Stimulated activated CD4-positive, alpha-beta T cell treated with anti-CD3 and anti-CD28 coated beads, TNF-alpha, amount 100 ng/mL, for 24 hours (primary cell): ENCODE results near the gene GPR180.

Experiments used
- DNase-seq, 3 experiments: peaks; one replicate each; pipeline ENCODE4 v3.0.0-alpha.2; 2020; ENCODE audit warnings: low read depth in 3 of 3

Gene GPR180

DNA sequence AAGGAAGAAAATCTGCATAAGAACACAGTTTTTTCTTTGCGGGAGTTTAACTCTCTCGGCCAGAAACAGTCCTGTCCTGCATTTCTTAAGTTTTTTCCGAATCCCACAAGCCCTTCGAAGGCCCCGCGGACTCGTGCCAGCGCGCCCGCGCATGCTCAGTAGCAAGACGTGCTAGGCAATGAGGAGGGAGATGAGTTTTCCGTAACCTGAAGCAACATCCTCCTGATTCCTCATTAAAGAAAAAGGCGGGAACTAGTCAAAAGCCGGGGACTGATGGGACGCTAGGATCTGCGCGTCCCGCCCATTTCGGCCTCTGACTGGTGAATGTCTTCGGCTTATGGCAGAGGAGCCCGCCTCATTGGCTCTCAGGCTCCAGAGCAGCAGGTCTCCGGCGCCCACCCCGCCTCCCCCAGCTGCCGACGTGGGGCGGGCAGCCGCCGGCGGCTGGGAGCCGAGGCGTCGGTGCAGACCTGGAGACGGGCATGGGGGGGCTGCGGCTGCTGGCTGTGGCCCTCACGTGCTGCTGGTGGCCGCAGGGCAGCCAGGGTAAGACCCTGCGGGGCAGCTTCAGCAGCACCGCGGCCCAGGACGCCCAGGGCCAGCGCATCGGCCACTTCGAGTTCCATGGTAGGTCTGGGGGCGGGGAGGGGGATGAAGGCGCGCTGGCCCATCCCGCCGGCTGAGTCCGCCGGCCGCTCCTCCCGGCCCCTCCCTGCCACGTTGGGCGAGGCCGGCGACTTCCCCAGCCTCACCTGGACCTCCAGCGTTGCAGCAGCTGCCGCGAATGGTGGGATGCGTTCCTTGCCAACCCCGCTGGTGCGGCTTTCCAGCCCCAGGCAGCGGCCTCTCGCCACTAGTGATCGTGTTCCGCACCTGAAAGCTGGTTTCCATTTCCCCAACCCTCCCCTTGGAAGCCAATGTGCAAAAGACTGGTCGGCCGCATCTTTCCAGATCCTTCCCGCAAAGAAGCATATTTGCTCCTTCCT, at the start of gene GPR180:
Gene GPR180 (plus strand): TSS at position 412 of the 986 bp plus-strand sequence. CDS start 71 bp downstream, at position 483.
- peak; percentile 77 to 90 (median 83) for DNase-seq

- no peak for DNase-seq
Measured at GRCh38 chr13:94552095-94552494, 49.6 kb upstream of the GPR180 start.

- DNase-seq: no peak
Measured at GRCh38 chr13:94553766-94554165, 47.9 kb upstream of the GPR180 start.

DNA sequence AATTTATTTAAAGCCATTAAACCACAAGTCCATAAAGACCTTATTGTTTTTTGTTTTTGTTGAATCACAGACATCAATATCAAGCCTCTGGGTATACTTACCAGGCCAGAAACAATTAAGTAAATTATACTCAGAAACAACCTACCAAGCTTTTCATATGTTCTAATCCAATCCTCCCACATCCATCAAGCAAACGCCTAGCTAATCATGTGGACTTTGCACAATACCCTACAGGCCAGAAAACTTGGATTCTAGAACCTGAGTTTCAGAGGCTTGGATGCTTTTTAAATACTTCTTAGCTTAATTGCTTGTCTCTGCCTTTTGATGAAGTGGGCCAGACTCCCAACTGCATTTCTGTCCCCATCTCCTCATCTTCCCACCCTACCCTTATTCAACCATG, 45.6 kb upstream of the GPR180 start:
- no peak for DNase-seq

GRCh38 chr13:94556621-94557020, 45.0 kb upstream of the GPR180 start:
- DNase-seq: no peak

DNA sequence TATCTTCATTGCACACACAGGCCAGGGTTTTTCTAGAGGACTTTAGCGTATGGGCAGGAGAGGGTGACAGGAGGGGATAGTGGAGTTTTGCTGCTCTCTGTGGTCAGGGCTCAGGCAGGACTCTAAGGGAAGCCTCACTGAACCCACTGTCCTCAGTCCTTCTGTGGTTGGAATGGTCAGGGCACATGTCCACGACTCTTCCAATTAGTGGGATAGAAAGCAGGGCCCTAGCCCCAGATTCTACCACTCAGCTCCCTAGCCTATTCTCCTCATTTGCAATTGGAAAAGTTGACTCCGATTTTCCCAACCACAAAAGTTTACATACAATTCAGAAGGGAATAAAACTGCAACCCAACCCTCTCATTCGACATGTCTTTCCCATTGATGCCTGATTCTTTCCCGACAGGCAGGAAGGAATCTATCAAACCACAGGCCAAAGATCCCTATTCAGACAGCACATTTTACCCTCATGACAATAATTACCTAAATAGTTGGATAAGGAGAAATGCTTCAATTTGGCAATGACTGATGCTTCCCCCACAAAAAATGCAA, 43.9 kb upstream of the GPR180 start:
- DNase-seq: no peak

DNA sequence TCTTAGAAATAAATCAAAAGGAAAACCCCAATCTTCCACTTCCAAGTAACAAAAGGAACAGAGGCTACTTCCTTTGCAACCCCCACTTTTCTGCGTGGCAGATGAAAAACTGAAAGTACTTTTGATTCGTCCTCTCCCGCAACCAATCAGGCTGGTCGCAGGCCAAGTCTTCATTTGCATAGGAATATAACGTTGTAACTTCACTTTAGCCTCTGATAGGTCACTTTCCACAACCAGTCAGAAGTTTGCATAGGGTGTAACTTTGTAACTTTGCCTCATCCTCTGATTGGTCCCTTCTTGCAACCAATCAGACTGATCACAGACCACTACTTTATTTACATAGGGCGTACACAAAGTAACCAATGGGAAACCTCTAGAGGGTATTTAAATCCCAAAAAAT, 42.9 kb upstream of the GPR180 start:
- peak in 1 of 3 experiments; percentile 2 for DNase-seq

- DNase-seq: no peak
Measured at GRCh38 chr13:94559222-94559795, 42.3 kb upstream of the GPR180 start.

DNA sequence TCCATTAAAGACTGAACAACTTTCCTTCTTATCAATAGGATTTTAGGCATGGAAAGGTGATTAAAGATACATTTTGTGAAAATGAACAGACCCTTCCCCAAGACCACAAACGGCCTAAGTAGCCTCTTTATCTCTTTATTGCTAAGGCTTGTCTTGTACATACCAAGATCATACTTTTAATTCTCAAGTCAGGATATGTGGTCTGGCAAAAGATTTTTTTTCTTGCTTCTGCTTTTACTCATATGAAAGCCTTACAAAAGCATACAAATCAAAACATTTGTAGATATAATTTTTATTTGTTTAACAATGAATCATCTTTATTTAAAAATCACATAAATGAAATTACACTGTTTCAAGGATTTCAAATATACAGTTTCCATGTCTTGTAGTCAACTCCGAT, 41.5 kb upstream of the GPR180 start:
- DNase-seq: no peak

DNA sequence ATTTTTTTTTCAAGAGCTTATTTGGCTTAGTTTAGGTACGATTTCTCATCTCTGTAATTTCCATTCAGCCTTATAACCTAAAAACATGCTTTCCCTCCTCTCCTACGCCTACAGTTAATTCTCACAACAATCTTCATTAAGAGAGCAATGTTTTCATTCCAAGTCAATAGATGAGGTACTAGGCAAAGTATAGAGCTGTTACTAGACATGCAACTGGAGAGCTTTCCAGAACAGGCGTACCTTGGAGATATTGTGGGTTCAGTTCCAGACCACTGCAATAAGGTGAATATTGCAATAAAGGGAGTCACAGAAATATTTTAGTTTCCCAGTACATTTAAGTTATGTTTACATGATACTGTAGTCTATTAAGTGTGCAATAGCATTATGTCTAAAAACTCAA, 40.5 kb upstream of the GPR180 start:
- no peak for DNase-seq

DNA sequence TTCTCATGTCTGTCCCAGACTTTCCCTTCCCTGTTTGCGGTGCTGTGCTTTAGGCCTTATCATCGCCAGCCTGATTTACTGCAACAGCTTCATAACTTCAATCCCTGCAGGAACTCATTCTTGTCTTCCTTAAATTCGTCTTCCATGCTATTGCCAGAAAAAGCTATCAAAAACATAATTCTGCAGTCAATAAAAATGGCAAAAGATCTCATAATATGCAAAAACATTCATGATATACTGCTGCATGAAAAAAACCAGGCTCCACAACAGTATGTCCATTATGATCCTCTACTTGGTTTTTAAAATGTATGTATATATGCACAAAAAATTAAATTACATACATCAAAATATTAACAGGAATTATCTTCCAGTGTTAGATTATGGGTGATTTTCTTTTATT, 34.1 kb upstream of the GPR180 start:
- no peak for DNase-seq

DNA sequence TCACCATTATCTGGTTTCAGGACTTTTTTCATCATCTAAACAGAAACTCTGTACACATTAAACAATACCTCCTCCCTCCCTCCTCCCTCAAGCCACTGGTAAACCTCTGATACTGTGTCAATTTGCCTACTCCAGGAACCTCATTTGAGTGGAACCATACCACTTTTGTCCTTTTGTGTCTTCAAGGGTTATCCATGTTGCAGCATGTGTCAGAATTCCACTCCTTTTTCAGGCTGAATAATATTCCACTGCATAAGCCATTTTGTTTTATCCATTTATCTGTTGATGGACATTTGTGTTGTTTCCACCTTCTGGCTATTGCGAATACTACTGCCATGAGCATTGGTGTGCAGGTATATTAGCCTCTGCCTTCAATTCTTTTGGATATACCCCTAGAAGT, 33.2 kb upstream of the GPR180 start:
- no peak for DNase-seq

DNA sequence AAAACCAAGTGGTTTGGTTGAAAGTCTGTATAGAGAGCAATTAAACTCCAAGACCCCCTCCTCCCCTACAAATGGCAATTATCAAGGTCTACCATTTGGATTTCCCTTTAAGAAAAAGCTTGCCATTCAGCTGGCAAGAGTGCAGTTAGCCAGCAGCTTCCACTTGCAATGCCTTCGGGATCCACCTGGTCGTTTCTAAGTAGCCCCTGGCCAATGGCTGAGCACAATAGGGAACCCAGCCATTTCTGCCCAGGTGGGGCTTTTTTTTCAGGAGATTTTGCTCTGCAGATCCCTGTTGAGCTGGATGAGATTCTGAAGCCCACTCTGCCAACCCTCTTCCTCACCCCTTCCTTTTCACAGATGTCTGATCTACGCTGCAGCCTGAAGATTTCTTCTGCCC, 32.0 kb upstream of the GPR180 start:
- DNase-seq: no peak

- DNase-seq: no peak
Measured at GRCh38 chr13:94579063-94579462, 22.6 kb upstream of the GPR180 start.

GRCh38 chr13:94583926-94584325, 17.7 kb upstream of the GPR180 start:
- no peak for DNase-seq

- DNase-seq: no peak
Measured at GRCh38 chr13:94585543-94586101, 16.0 kb upstream of the GPR180 start.

DNA sequence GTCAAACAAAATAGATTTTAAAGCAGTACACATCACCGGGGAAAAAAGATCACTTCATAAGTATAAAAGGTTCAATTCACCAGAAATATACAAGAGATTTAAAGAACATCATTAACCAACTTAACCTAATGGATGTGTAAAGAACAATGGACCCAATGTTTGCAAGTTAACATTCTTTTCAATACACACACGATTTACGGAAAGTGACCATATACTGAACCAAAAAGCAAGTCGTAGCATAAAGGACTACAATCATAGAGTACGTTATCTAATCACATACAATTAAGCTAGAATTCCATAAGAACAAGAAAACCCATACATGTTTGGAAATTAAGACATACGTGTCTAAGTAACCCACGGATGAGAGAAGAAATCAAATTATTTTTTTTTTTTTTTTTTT, 15.3 kb upstream of the GPR180 start:
- no peak for DNase-seq

DNA sequence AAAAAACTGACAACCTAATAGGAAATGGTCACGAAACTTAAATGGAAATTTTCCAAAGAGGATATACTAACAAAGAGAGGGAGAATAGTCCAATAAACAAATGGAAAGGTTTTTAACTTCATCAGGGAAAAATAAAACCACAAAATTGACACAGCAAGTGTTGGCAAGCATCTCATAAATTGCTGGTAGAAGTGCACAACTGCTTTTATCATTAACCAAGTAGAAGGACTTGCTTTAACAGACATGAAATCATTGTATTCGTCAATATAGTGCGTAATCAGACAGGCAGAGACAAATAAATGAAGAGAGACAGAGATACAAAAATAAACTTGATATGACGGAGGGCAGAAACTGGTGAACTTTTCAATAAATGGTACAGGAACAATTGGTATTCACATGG, 13.1 kb upstream of the GPR180 start:
- no peak for DNase-seq

- no peak for DNase-seq
Measured at GRCh38 chr13:94590744-94591143, 10.9 kb upstream of the GPR180 start.

DNA sequence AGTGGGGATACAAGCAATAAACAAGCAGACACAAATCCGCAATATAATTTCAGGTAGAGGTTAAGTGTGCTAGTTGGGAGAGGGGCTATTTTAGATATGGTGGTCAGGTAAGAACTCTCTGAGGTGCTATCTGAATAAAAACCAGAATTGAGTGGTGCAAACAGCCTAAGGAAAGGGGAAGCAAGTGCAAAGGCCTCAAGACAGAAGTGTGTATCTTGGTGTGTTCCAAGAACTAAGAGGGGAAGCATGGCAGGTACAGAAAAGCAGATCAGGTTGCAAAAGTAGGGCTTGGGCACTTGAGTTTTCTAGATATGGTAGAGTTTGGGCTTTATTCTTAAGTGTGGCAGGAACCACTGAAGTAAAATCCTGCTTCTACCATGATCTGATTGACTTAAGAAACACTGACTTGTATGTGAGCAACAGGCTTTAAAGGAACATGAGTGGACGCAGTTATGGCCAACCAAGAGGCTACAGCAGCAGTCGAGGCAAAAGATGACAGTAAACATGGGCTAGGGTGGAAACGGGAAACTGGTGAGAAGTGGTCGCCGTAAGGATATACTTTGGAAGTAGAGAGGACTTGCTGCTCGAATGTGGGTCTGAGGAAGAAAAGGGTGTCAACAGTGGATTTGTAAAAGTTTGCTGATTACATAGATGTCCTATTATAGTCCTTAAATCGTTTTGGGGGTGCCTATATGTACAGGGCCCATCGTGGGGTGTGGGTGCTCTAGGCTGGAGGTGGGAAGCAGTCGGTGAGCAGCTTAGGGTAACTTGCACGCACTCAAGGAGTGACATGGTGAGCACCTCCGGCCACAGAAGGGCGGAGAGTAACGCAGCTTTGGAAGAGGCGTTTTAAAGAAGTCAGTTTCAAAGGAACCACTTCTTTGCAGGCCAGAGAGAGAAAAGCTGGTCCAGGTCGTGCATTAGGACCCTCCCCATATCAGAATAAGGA, 6.4 kb upstream of the GPR180 start:
- DNase-seq: peak in 1 of 3 experiments; percentile 36

- peak; percentile 80 to 89 (median 81) for DNase-seq
Measured at GRCh38 chr13:94595950-94596574, 5.6 kb upstream of the GPR180 start, which contains the start of gene TGDS. Gene TGDS (minus strand): TSS chr13:94596152. CDS start chr13:94596136, 16 bp downstream.
